Measurements from ENCODE around the gene OR5H2.

The OR5H2 gene

DNA sequence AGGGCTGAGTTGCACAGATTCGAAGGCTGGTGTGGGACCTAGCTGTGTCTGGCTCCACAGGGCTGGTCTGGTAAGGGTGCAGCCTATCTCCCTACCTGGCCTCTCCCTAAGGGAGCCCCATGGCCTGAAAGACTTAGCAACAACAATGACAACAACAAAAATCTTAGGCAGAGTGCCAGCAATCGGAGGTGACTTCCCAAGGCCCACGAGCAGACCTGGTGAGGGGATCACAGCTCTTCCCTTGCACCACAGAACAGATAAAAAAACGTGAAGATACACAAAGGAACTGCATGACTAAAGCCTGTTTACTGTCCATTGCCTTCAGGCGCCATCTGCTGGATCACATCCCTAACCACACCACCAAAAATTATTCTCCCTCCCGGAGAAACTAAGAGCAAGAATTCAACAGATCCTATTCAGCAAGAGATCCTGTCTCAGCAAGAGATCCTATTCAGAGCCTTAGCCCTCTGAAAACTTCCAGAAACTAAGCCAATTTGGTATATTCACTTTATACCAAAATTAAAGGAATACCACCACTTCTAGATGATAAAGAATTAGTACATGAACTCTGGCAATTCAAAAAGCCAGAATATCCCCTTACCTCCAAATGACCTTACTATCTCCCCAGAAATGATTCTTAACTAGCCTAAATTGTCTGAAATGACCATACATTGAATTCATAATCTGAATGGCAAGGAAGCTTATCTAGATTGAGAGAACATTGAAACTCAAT is 47.3 kb downstream of the OR5H2 start:
- DNase-seq (ENCODE audit: low read depth, low spot score), result peak; percentile 71

DNA sequence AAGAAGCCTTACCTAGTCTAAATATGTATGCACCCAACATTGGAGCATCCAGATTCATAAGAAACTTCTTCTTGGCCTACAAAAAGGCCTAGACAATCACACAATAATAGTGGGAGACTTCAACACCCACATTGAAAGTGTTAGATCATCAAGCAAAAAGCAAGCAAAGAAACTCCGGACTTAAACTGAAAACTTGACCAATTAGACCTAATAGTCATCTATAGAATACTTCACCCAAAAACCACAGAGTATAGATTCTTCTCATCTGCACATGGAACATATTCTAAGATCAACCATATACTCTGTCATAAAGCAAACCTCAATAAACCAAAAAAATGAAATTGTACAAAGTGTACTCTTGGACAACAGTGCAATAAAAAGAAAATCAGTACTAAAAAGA is 49.0 kb downstream of the OR5H2 start:
- DNase-seq (ENCODE audit: low read depth, low spot score), result no peak

All from iPS DF 19.7 (cell line).